Measurements from ENCODE around the gene FZD2. TPM values are rescaled to one million over a fixed set of nuclear protein-coding genes. Genes with fewer than 3 reads are reported as not detected.

The FZD2 gene
- total and polyA plus RNA-seq, 4 donors: 3.9 to 22.1 (median 8.6) TPM

GRCh38 chr17:44604768-44605485 lies 47.6 kb downstream of the FZD2 start:
- intact Hi-C loops (cut with DNase I): no loop called here
- Histone ChIP-seq H3K4me1 (ENCODE audit: control insufficient read depth in 1 of 2, insufficient read depth in 2 of 2, low read length in 2 of 2) (no peaks in the 10 kb centered on the region), H3K9me3 (ENCODE audit: control insufficient read depth, low read length) (no peaks in the 10 kb centered on the region), H3K27me3 (ENCODE audit: control insufficient read depth in 1 of 2, insufficient read depth in 2 of 2, low read length in 1 of 2) (no peaks in the 10 kb centered on the region), H3K4me3 (ENCODE audit: low read length in 2 of 2) (no peak overlapping the region), H3K27ac (ENCODE audit: low read depth in 1 of 2, low read length in 2 of 2) (no peak overlapping the region), H3K36me3 (ENCODE audit: control insufficient read depth in 1 of 2, insufficient read depth in 2 of 2, low read length in 1 of 2) (no peaks in the 10 kb centered on the region)
- no peak for DNase-seq
- ATAC-seq (ENCODE audit: low FRiP score): no peak
- 95 to 96% methylated on average over 10 of the region's 10 CpGs for WGBS, 2 donors

DNA sequence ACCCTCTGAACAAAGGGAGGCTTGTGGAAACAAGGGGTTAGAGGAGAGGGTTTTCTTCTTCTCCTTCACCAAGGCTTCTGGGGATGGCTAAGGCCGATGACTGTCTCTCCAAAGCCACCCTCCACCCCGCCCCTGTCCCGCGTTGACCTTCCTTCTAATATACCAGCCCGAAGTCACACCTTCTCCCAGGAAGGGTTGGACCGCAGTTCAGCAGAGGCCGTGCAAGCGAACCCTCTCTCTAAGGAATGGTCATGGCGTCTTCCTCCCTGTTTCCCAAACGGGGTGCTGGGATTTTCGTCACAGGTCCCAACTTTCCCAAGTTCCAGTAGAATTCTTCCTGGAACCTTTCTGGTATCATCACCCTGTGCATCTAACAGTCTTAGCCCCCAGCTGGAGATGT lies 49.4 kb downstream of the FZD2 start:
- Histone ChIP-seq H3K36me3 (ENCODE audit: control insufficient read depth in 1 of 2, insufficient read depth in 2 of 2, low read length in 1 of 2) (no peaks in the 10 kb centered on the region), H3K27ac (ENCODE audit: low read depth in 1 of 2, low read length in 2 of 2) (no peak overlapping the region), H3K9me3 (ENCODE audit: control insufficient read depth, low read length) (no peaks in the 10 kb centered on the region), H3K4me3 (ENCODE audit: low read length in 2 of 2) (no peak overlapping the region), H3K27me3 (ENCODE audit: control insufficient read depth in 1 of 2, insufficient read depth in 2 of 2, low read length in 1 of 2) (no peaks in the 10 kb centered on the region), H3K4me1 (ENCODE audit: control insufficient read depth in 1 of 2, insufficient read depth in 2 of 2, low read length in 2 of 2) (no peaks in the 10 kb centered on the region)
- WGBS, 2 donors: 97 to 99% methylated on average over 11 of the region's 11 CpGs
- intact Hi-C loops (cut with DNase I): no loop called here
- no peak for DNase-seq
- no peak for ATAC-seq (ENCODE audit: low FRiP score)

DNA sequence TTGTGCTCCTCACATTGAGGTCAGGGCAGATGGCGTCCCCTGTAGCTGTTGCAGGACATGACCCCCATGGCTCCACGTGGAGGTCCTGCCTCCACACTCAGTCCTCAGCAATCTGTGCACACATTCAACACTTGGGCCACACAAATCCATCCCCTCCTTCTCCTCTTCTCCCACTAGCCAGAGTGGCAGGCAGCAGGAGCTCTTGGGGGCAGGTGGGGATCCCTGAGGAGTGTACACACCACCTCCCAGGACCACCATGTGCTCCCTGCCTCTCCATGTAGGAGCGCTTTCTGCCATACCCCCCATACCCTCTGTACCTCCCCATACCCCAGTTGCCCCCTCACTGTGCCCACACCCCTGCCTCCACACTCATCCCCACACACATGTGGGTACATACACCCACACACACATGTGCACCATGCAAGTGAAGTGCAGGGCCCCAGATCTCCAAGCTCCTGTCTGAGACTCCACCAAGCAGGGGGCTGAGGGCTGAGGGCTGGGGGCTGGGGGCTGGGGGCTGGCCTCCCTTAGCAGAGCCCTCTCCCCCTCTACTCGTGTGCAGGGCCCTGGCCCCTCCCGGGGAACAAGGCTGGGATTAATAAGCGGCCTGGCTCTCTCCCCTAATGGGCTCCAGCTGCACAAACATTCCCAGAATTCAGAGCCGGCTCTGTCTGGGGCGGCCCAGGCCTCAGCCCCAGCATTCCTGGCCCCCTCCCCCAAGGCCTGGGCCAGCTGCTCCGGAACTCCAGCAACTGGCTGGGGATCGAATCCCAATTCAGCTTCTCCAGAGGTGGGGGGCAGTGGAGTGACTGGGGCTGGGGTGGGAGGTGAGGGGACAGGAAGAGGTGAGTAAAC lies 50.8 kb downstream of the FZD2 start:
- intact Hi-C loops (cut with DNase I): no loop called here
- H3K27ac ChIP-seq (ENCODE audit: low read depth in 1 of 2, low read length in 2 of 2): no peak overlapping the region

GRCh38 chr17:44608727-44609435 lies 51.6 kb downstream of the FZD2 start:
- peak overlapping the region in 1 of 2 donors; percentile 9 for H3K27ac ChIP-seq (ENCODE audit: low read depth in 1 of 2, low read length in 2 of 2)
- intact Hi-C loops (cut with DNase I): no loop called here
- ATAC-seq (ENCODE audit: low FRiP score): no peak

More for the DNA sequence above, 50.8 kb downstream of the FZD2 start:
- Histone ChIP-seq H3K4me1 (ENCODE audit: control insufficient read depth in 1 of 2, insufficient read depth in 2 of 2, low read length in 2 of 2) (no peaks in the 10 kb centered on the region), H3K27me3 (ENCODE audit: control insufficient read depth in 1 of 2, insufficient read depth in 2 of 2, low read length in 1 of 2) (no peaks in the 10 kb centered on the region), H3K4me3 (ENCODE audit: low read length in 2 of 2) (no peak overlapping the region), H3K9me3 (ENCODE audit: control insufficient read depth, low read length) (no peaks in the 10 kb centered on the region), H3K36me3 (ENCODE audit: control insufficient read depth in 1 of 2, insufficient read depth in 2 of 2, low read length in 1 of 2) (no peaks in the 10 kb centered on the region)
- peak in 1 of 2 donors; percentile 63 for DNase-seq
- peak; percentile 46 for ATAC-seq (ENCODE audit: low FRiP score)
- WGBS, 2 donors: 26 to 27% methylated on average over 10 of the region's 10 CpGs

DNA sequence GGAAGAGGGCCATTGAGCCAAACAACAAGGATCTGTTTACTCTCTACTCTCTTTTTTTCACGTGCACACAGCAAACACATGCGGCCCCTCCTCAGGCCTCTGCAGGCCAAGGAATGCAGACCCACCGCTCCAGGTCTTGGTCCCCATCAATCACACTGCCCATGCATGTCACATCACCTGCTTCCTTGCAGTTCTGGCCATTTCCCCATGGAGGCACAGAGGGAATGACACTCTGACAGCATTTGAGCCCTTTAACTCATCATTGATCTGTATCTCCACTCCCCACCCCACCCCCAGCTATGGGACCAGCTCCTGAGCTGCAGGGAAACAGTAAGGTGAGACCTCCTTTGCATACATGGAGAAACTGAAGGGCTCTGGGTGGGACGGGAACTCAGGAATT lies 53.0 kb downstream of the FZD2 start:
- no peak for ATAC-seq (ENCODE audit: low FRiP score)
- no peak for DNase-seq
- Histone ChIP-seq H3K9me3 (ENCODE audit: control insufficient read depth, low read length) (no peaks in the 10 kb centered on the region), H3K27ac (ENCODE audit: low read depth in 1 of 2, low read length in 2 of 2) (no peak overlapping the region), H3K4me3 (ENCODE audit: low read length in 2 of 2) (no peak overlapping the region), H3K4me1 (ENCODE audit: control insufficient read depth in 1 of 2, insufficient read depth in 2 of 2, low read length in 2 of 2) (no peaks in the 10 kb centered on the region), H3K27me3 (ENCODE audit: control insufficient read depth in 1 of 2, insufficient read depth in 2 of 2, low read length in 1 of 2) (no peaks in the 10 kb centered on the region), H3K36me3 (ENCODE audit: control insufficient read depth in 1 of 2, insufficient read depth in 2 of 2, low read length in 1 of 2) (no peaks in the 10 kb centered on the region)
- intact Hi-C loops (cut with DNase I): no loop called here
- WGBS, 2 donors: 66 to 68% methylated on average over 4 of the region's 4 CpGs

More at GRCh38 chr17:44608727-44609435, 51.6 kb downstream of the FZD2 start:
- WGBS, 2 donors: 94 to 96% methylated on average over 6 of the region's 6 CpGs
- Histone ChIP-seq H3K4me1 (ENCODE audit: control insufficient read depth in 1 of 2, insufficient read depth in 2 of 2, low read length in 2 of 2) (no peaks in the 10 kb centered on the region), H3K27me3 (ENCODE audit: control insufficient read depth in 1 of 2, insufficient read depth in 2 of 2, low read length in 1 of 2) (no peaks in the 10 kb centered on the region), H3K36me3 (ENCODE audit: control insufficient read depth in 1 of 2, insufficient read depth in 2 of 2, low read length in 1 of 2) (no peaks in the 10 kb centered on the region), H3K4me3 (ENCODE audit: low read length in 2 of 2) (no peak overlapping the region), H3K9me3 (ENCODE audit: control insufficient read depth, low read length) (no peaks in the 10 kb centered on the region)
- no peak for DNase-seq

Other genes with a start within 250 kb of the FZD2 start
- under 1 TPM in 1 of 2 donors, not detected in 1; 0.75 TPM for gene RUNDC3A, start 248.9 kb upstream of the FZD2 start, total RNA-seq
- gene RUNDC3A, start 248.9 kb upstream of the FZD2 start, polyA plus RNA-seq: under 1 TPM; 0.26 to 0.50 TPM
- gene SLC25A39, start 232.7 kb upstream of the FZD2 start, total RNA-seq: 10 to 100 TPM; 50.2 to 61.5 TPM
- 100 to 1,000 TPM in 1 of 2 donors, 10 to 100 TPM in 1; 54.6 to 107 TPM for gene SLC25A39, start 232.7 kb upstream of the FZD2 start, polyA plus RNA-seq
- 100 to 1,000 TPM; 162 to 248 TPM for gene GRN, start 212.2 kb upstream of the FZD2 start, total RNA-seq
- 100 to 1,000 TPM; 125 to 145 TPM for gene GRN, start 212.2 kb upstream of the FZD2 start, polyA plus RNA-seq
- 1 to 10 TPM in 1 of 2 donors, under 1 TPM in 1; 0.45 to 2.0 TPM for gene FAM171A2, start 193.6 kb upstream of the FZD2 start, total RNA-seq
- gene FAM171A2, start 193.6 kb upstream of the FZD2 start, polyA plus RNA-seq: under 1 TPM in 1 of 2 donors, not detected in 1; 0.05 TPM
- gene ITGA2B, start 167.8 kb upstream of the FZD2 start, total RNA-seq: 1 to 10 TPM; 3.3 to 3.4 TPM
- 1 to 10 TPM in 1 of 2 donors, under 1 TPM in 1; 0.38 to 1.2 TPM for gene ITGA2B, start 167.8 kb upstream of the FZD2 start, polyA plus RNA-seq
- 10 to 100 TPM; 42.7 to 56.5 TPM for gene GPATCH8, start 54.1 kb upstream of the FZD2 start, total RNA-seq
- gene GPATCH8, start 54.1 kb upstream of the FZD2 start, polyA plus RNA-seq: 10 to 100 TPM in 1 of 2 donors, 1 to 10 TPM in 1; 4.9 to 11.8 TPM
- not detected for gene MEIOC, start 99.0 kb downstream of the FZD2 start, total RNA-seq
- not detected for gene MEIOC, start 99.0 kb downstream of the FZD2 start, polyA plus RNA-seq
- gene CCDC43, start 132.3 kb downstream of the FZD2 start, total RNA-seq: 10 to 100 TPM; 15.4 to 16.1 TPM
- 10 to 100 TPM in 1 of 2 donors, 1 to 10 TPM in 1; 9.6 to 12.6 TPM for gene CCDC43, start 132.3 kb downstream of the FZD2 start, polyA plus RNA-seq
- gene DBF4B, start 151.2 kb downstream of the FZD2 start, total RNA-seq: 10 to 100 TPM in 1 of 2 donors, 1 to 10 TPM in 1; 5.8 to 12.1 TPM
- 1 to 10 TPM in 1 of 2 donors, under 1 TPM in 1; 0.88 to 2.4 TPM for gene DBF4B, start 151.2 kb downstream of the FZD2 start, polyA plus RNA-seq
- gene ADAM11, start 201.5 kb downstream of the FZD2 start, total RNA-seq: 1 to 10 TPM in 1 of 2 donors, under 1 TPM in 1; 0.45 to 1.4 TPM
- gene ADAM11, start 201.5 kb downstream of the FZD2 start, polyA plus RNA-seq: 1 to 10 TPM in 1 of 2 donors, under 1 TPM in 1; 0.38 to 1.6 TPM

Data from aorta (tissue), 5 donors.